ENCODE measurements around the gene ZNF205.
A peak's percentile ranks its signal among the peaks of the same experiment; 100 is the strongest.
"Not testable (repeated sequence)": the region's sequence is repeated elsewhere in the genome, so short reads cannot be mapped to it uniquely, and the experiment has no call there.

The ZNF205 gene

GRCh38 chr16:3158510-3159314 lies 46.3 kb downstream of the ZNF205 start:
- peak overlapping the region; percentile 88 for H3K4me3 ChIP-seq (ENCODE audit: low read depth, low read length)
- no peak for TF ChIP-seq CTCF (IDR thresholded peaks at IDR 0.05; ENCODE audit: insufficient read depth, low read depth, low read length, missing control alignments)
- peak; percentile 92 for DNase-seq (ENCODE audit: low read depth)

- no peak overlapping the region for H3K4me3 ChIP-seq (ENCODE audit: low read depth, low read length)
- TF ChIP-seq CTCF (IDR thresholded peaks at IDR 0.05; ENCODE audit: insufficient read depth, low read depth, low read length, missing control alignments) = no peak
- no peak for DNase-seq (ENCODE audit: low read depth)
Observed at GRCh38 chr16:3161235-3162018, 49.0 kb downstream of the ZNF205 start.

- no peak for TF ChIP-seq CTCF (IDR thresholded peaks at IDR 0.05; ENCODE audit: insufficient read depth, low read depth, low read length, missing control alignments)
- no peak for DNase-seq (ENCODE audit: low read depth)
- no peak overlapping the region for H3K4me3 ChIP-seq (ENCODE audit: low read depth, low read length)
Observed at GRCh38 chr16:3164121-3164991, 52.0 kb downstream of the ZNF205 start.

GRCh38 chr16:3165111-3165822 lies 52.9 kb downstream of the ZNF205 start:
- H3K4me3 ChIP-seq (ENCODE audit: low read depth, low read length) = 0 out of 2 replicates have a peak overlapping the region, but pooled peaks have one; percentile 11
- DNase-seq (ENCODE audit: low read depth) = no peak
- no peak for TF ChIP-seq CTCF (IDR thresholded peaks at IDR 0.05; ENCODE audit: insufficient read depth, low read depth, low read length, missing control alignments)

- no peak for DNase-seq (ENCODE audit: low read depth)
- H3K4me3 ChIP-seq (ENCODE audit: low read depth, low read length) = no peak overlapping the region
- no peak for TF ChIP-seq CTCF (IDR thresholded peaks at IDR 0.05; ENCODE audit: insufficient read depth, low read depth, low read length, missing control alignments)
Observed at GRCh38 chr16:3166505-3166886, 54.1 kb downstream of the ZNF205 start.

- DNase-seq (ENCODE audit: low read depth); H3K4me3 ChIP-seq (ENCODE audit: low read depth, low read length): not testable (repeated sequence)
Observed at GRCh38 chr16:3168729-3169128, 56.3 kb downstream of the ZNF205 start.

Measured in GM12865 (cell line).